Neural cell (in vitro differentiated cells): ENCODE results near the gene FXYD6. TPM values are rescaled to one million over a fixed set of nuclear protein-coding genes. Genes with fewer than 3 reads are reported as not detected.

Source experiments
- polyA plus RNA-seq: library from polyadenylated mRNA; depleted of rRNA; stranded (reverse); fragments of >200 nt; gene quantifications from 2 replicates; pipeline ENCODE4 v1.2.3, GENCODE V29; 2014

The FXYD6 gene
- polyA plus RNA-seq, 1 donor from 2014 or later = 218 TPM

Other genes with a start within 250 kb of the FXYD6 start
- 0.86 and 1.3 TPM in 2 replicates for gene DSCAML1, start 79.4 kb downstream of the FXYD6 start, polyA plus RNA-seq
- gene FXYD2, start 51.9 kb downstream of the FXYD6 start, polyA plus RNA-seq = 1.9 and 4.8 TPM in 2 replicates
- not detected in 2 replicates for gene TMPRSS13, start 52.7 kb upstream of the FXYD6 start, polyA plus RNA-seq
- gene IL10RA, start 109.7 kb upstream of the FXYD6 start, polyA plus RNA-seq = 0.76 and 1.1 TPM in 2 replicates
- not detected in 2 replicates for gene TMPRSS4, start 200.4 kb upstream of the FXYD6 start, polyA plus RNA-seq
- gene SMIM35, start 210.3 kb upstream of the FXYD6 start, polyA plus RNA-seq = 0.12 TPM in 1 of 2 replicates, not detected in the other